NCI-H1092 treated with DMSO at 0.1 percent for 48 hours (cell line): ENCODE data around the gene OR11H7.
"Not testable (repeated sequence)": the region's sequence is repeated elsewhere in the genome, so short reads cannot be mapped to it uniquely, and the experiment has no call there.

Experiments
- DNase-seq: peaks from one replicate; lab custom pipeline; 2025; lab: John Stamatoyannopoulos, UW

OR11H7 gene

DNA sequence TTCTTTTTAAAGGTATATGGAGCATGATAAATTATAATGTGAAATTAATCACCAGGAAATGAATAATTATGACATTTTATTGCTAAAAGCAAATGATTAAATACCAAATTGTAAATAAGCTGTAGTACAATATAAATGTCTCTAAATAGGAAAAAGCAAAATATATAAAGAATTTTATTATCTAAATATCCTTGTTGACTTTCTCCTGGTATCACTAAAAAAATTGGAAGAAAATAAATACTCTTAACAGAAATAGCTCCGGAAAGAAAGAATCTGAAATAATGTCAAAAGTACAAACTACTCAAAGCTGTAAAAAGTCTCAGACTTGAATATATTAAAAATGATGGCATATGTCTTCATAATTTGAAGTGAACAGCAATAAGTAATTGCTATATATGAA is at the start of gene OR11H7:
Gene OR11H7, plus strand, starts transcription at position 301 of the 400 bp plus-strand sequence.
- no peak for DNase-seq

DNA sequence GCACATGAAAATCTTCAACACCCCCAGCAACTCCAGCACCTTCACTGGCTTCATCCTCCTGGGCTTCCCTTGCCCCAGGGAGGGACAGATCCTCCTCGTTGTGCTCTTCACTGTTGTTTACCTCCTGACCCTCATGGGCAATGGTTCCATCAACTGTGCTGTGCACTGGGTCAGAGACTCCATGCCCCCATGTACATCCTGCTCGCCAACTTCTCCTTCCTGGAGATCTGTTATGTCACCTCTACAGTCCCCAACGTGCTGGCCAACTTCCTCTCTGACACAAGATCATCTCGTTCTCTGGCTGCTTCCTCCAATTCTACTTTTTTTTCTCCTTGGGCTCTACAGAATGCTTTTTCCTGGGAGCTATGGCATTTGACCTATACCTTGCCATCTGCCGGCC is 49.6 kb upstream of the OR11H7 start:
- no peak for DNase-seq

DNA sequence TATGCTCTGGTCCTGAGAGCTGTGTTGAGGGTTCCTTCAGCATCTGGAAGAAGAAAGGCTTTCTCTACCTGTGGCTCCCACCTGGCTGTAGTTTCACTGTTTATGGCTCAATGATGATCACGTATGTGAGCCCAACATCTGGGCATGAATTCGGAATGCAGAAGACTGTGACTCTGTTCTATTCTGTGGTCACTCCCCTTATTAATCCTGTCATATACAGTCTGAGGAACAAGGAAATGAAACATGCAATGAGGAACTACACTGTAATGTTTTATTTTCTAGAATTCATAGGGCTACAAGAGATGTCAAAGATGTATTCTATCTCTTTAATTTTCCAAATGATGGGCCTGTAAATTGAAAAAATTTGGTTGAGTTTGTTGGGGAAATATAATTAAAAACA is 48.9 kb upstream of the OR11H7 start:
- DNase-seq = no peak

DNA sequence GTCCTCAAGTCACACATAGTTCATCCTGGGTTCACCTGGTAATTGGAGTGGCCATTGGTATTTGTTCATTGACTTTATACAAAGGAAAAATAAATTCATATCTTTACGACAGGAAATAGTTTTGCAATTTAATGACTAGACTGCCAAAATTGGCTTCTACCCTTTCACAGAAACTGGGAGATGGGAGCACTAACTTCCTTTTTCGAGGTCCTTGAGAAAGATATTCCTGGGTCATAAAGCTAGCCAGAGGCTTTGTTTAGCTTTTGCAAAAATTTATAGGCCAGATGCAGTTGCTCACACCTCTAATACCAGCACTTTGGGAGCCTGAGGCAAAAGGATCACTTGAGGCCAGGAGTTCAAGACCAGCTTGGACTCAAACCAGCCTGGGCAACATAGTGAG is 48.3 kb upstream of the OR11H7 start:
- DNase-seq = no peak

DNA sequence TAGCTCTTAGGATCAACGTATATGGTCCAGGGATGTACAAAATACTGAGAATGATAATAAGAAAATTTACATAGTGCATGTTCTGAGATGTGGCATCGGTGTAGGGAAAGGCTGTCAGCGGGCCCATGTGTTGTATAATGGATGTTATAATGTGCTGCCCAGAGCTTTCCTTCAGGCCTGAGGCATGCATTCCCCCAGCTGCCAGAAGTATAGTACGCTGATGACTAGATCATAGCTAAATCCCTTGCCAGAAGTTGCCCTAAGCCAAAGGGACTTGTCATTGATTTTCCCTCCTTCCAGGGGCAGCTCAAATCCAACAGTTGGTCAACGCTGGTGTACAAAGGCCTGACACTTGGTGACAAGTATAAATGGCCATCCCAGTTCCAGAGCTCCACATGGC is 44.6 kb upstream of the OR11H7 start:
- DNase-seq = no peak

DNA sequence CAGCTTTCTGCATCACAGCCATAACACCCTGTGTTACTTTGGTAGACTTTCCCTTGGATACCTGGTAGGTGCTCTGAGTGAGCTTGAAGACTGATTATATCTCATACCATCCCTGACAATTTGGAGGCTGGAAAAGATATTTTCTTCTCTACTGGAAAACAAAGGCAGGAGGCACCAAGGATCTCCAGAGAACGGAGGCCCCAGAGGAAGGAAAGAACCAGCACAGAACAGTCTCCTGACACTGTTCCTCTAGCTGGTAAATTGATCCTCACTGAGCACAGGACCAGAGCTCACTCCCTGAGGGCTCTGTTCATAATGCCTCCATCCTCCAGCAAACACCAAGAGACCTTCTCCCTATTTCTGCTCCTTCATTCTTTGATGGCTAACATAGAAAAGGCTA is 38.2 kb upstream of the OR11H7 start, which contains the start of gene OR11G2:
Gene OR11G2, plus strand, starts transcription at position 301 of the 400 bp plus-strand sequence. CDS start 6,542 bp downstream, outside the sequence.
- DNase-seq = no peak

DNA sequence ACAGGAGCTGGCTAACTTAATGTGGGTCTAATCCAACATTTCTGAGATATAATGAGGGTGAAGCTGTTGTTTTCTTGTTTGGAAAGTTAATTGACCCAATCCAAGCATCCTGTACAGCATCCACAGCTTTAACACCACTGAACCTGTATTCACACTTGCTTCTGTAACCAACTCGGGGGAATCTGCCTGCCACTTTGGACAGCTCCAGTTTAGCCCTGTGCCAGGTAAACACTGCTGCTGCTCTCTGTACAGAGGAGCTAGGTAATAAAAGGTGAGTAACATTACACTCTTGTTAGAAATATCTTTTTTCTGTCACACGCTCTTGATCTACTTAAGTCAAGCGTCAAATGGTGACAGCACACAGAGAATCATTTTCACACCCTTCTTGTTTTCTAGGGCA is 37.4 kb upstream of the OR11H7 start:
- DNase-seq = no peak

DNA sequence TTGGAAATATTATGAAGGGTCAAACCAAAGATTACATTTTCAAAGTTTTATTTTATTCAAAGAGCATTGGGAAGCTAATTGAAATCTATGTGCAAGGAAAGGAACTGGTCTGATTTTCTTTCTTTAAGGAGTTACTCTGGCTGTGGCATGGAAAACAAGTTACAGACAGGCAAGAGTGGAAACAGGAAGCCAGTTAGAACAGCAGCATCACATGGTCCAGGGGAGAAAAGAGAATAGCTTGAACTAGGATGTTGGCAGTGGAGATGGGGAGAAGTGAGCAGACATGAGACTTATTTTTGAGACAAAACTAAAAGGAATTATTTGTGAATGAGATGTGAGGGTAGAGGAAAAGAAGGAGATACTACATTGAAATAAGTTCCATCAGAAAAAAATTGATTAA is 34.7 kb upstream of the OR11H7 start:
- no peak for DNase-seq

DNA sequence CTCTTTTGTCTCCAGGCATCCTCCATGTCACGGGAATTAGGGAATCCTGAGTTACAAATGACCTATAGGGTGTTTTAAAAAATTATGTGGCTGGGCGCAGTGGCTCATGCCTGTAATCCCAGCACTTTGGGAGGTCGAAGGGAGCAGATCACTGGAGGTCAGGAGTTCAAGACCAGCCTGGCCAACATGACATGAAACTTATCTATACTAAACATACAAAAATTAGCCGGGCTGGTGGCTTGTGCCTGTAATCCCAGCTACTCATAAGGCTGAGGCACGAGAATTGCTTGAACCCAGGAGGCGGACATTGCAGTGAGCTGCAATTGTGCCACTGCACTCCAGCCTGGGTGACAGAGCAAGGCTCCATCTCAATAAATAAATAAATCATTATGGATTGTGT is 33.6 kb upstream of the OR11H7 start:
- not testable (repeated sequence) for DNase-seq

DNA sequence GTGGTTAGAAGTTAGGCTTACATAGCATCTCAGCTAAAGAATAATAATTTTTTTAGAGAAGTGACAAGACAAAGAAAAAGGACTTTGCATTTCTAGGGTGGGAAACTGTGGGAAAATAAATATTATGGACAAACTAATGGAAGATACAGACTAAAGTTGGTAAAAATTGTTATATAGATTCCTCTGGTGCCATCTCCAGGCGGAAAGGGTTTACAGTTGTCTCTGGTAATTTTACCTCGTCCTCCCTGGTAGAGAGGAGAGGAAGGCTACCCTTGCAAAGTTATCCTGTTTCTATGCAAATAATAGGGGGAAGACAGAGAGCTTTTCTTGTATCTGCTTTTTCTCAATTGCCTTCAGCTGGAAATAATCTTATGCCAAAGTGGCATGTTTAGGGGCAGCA is 32.9 kb upstream of the OR11H7 start:
- no peak for DNase-seq

DNA sequence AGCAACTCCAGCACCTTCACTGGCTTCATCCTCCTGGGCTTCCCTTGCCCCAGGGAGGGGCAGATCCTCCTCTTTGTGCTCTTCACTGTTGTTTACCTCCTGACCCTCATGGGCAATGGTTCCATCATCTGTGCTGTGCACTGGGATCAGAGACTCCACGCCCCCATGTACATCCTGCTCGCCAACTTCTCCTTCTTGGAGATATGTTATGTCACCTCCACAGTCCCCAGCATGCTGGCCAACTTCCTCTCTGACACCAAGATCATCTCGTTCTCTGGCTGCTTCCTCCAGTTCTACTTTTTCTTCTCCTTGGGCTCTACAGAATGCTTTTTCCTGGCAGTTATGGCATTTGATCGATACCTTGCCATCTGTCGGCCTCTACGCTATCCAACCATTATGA is 31.3 kb upstream of the OR11H7 start:
- DNase-seq = no peak

DNA sequence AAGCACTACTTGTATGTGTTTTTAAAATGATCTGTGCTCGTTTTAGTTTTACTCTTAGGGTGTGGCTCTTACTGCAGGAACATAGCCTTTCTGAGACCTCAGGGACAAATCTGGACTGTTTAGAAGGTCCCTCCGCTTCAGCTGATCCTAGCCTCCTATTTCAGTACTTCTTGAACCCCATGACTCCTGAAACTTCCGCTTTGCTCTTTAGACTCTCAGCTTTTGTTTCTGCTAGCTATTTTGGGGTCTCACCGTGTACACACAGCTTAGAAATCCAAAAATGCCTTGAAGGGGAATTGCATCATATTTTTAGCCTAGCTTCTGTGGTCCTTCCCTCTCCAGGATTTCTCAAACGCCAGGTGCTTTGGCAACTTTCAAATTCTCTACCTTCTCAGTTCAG is 29.8 kb upstream of the OR11H7 start:
- no peak for DNase-seq

DNA sequence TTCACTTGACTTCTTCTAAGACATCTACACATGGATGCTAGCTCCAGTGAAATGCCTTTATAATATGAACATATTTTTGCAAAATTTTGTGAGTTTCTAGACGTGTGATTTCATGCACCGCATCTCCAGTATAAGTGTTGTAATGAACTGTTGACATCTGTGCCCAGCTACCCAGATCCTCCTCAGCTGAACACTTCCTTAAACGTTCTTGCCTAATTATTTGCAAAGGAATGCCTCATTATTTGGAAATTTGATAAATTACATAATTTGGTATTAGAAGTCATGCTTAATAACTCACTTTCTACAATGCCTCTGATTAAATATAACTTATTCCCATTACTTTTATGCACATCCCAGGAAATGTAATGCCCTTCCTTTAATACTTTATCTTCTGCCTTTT is 24.1 kb upstream of the OR11H7 start:
- DNase-seq = no peak

DNA sequence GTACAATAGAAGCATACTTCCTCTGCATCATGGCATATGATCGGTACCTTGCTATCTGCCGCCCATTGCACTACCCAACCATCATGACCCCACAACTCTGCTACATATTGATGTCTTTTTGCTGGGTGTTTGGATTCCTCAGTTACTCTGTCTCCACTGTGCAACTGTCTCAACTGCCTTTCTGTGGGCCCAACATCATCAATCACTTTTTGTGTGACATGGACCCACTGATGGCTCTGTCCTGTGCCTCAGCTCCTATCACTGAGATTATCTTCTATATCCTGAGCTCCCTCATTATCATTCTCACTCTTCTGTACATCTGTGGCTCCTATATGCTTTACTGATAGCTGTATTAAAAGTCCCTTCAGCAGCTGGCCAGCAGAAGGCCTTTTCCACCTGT is 19.2 kb upstream of the OR11H7 start:
- DNase-seq = no peak

DNA sequence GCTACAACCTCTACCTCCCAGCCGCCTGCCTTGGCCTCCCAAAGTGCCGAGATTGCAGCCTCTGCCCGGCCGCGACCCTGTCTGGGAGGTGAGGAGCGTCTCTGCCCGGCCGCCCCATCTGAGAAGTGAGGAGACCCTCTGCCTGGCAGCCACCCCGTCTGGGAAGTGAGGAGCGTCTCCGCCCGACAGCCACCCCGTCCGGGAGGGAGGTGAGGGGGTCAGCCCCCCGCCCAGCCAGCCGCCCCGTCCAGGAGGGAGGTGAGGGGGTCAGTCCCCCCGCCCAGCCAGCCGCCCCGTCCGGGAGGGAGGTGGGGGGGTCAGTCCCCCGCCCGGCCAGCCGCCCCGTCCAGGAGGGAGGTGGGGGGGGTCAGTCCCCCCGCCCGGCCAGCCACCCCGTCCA is 16.4 kb upstream of the OR11H7 start:
- not testable (repeated sequence) for DNase-seq

DNA sequence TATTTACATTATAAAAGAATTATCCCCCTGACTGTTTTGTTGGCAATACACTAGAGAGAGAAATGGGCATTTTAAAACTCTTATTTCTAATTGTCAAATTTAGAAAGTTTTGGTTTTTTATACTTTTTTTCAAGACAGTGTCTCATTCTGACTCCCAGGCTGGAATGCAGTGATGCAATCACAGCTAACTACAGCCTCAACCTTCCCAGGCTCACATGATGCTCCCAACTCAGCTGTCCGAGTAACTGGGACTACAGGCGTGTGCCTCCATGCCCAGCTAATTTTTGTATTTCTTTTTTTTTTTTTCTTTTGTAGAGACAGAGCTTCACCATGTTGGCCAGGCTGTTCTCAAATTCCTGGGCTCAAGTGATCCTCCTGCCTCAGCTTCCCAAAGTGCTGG is 13.6 kb upstream of the OR11H7 start:
- DNase-seq = no peak

DNA sequence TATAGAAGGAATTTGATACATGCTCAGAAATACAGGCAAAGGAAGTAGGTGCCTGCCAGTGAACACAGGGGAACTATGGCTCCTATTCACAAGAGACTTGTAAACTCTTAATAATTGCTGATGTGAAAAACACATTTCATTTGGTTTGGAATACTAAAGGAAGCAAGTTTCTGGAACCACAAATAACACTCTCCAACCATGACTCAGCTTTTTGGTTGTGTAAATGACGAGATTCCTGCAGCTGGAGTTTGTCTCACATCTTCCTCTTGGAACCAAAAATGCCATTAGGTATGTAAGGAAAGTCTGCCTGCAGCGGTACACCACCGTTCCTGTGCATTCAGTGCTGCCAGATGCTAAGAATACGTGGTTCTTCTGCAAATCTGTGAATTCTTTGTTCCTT is 9.7 kb upstream of the OR11H7 start:
- no peak for DNase-seq

DNA sequence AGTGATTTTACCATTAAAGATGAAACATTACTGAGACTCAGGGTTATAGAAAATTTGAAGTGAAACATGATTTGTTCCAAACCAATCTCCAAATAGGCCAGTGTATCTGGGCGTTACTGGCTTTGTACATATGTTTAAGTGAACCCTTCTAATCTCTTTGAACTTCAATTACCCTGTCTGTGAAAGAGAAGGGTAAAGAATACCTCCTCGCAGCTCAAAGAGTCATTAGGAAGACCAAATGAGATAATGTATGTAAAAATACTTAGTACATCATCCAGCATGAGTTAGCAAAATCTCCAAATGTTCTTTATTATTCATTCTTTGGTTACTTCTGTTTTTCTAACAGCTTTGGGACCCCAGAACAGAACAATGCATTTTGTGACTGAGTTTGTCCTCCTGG is 5.4 kb upstream of the OR11H7 start, which contains the start of gene OR11H6:
Gene OR11H6, plus strand, starts transcription at position 301 of the 400 bp plus-strand sequence. Its CDS starts 0 bp downstream, at position 301.
- no peak for DNase-seq

DNA sequence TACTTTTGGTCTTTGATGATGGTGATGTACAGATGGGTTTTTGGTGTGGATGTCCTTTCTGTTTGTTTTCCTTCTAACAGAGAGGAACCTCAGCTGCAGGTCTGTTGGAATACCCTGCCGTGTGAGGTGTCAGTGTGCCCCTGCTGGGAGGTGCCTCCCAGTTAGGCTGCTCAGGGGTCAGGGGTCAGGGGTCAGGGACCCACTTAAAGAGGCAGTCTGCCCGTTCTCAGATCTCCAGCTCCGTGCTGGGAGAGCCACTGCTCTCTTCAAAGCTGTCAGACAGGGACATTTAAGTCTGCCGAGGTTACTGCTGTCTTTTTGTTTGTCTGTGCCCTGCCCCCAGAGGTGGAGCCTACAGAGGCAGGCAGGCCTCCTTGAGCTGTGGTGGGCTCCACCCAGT is 6.6 kb downstream of the OR11H7 start:
- DNase-seq = not testable (repeated sequence)

DNA sequence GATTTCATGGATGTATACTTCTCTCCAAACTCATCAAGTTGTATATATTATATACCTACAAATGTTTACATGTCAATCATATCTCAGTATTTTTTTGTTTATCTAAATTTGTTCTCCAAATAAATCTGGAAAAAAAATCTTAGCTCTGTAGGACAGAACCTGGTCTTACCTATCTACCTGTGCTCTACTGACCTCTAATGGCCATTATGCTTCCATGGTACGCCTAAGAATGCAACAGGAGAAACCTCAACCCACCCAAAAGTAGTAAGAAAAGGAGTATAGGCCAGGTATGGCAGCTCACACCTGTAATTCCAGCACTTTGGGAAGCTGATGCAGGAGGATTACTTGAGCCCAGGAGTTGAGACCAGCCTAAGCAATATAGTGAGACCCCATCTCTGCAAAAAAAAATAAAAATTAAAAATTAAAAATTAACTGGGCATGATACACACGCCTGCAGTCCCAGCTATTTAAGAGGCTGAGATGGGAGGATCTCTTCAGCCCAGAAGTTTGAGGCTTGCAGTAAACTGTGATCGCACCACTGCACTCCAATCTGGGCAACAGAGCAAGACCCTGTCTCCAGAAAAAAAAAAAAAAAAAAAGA is 19.0 kb downstream of the OR11H7 start:
- DNase-seq = peak; percentile 6

DNA sequence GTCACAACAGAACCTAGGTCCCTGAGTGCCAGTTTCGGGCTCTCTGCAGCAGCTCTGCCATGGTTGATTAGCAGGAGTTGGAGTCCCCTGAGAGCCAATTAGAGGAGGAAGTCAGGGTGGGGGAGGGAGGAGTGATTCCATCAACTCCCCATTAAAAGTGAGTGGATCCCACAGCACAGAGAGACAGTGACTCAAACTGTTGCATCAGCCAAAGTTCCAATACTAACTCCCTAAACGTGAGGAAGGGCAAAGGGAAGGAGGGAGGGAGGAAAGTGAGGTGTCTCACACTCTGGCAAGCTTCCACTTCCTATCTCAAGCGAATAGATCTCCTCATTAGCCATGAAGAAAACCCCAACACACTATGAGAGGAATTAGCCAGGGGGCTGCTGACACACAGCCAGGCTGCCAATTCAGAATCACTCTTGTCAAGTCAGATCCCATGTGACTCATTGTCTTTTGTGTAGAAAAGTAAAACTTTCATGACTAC is 33.9 kb downstream of the OR11H7 start:
- no peak for DNase-seq

DNA sequence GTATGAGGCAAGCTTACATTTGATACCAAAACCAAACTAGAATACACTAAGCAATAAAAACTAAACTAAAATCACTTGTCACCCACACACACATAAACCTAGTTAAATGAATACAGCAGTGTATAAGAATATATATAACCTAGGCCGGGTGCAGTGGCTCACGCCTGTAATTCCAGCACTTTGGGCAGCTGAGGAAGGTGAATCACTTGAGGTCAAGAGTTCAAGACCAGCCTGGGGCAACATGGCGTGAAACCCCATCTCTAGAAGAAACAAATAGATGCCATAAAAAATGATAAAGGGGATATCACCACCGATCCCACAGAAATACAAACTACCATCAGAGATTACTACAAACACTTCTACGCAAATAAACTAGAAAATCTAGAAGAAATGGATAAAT is 35.6 kb downstream of the OR11H7 start:
- DNase-seq = not testable (repeated sequence)

DNA sequence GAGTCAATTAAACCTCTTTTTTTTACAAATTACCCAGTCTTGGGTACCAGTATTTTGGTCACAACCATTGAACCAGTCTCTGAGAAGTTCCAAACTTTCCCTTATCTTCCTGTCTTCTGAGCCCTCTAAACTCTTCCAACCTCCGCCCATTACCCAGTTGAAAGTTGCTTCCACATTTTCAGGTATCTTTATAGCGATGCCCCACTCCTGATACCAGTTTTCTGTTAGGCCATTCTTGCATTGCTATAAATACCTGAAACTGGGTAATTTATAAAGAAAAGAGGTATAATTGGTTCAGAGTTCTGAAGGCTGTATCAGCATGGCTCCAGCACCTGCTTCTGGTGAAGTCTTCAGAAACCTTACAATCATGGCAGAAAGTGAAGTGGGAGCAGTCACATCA is 45.3 kb downstream of the OR11H7 start:
- no peak for DNase-seq

DNA sequence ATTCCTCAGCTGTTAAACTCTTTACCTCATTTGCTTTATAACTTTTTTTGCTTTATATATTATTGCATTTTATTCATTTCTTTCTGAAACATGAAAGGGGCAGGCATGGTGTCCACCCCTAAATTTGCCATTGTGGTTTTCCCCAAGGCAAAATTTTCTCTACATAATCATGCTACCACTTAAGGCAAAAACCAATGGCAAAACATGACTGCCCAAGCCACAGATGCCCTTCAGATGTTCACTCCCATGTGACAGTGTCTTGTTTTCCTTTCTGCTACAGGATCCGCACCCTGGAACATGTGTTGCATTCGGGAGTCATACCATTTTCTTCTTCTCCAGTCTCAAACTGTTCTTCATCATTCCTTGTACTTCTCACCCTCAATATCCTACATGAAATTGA is 48.6 kb downstream of the OR11H7 start:
- DNase-seq = no peak
